GM21528 (cell line): Measurements from ENCODE around the gene TNFRSF19.
"Not testable (repeated sequence)": the region's sequence is repeated elsewhere in the genome, so short reads cannot be mapped to it uniquely, and the experiment has no call there.

Experiments used
- ATAC-seq: cut with Tn5 transposase; IDR thresholded peaks from one replicate; pipeline ENCODE4 v1.9.1; 2021; ENCODE audit warnings: mild to moderate bottlenecking, moderate library complexity; ENCODE audit not compliant: unreplicated experiment, low FRiP score

TNFRSF19 gene

GRCh38 chr13:23567906-23568460 is 2.2 kb upstream of the TNFRSF19 start:
- no peak for ATAC-seq

GRCh38 chr13:23570921-23571315 is 706 bp downstream of the TNFRSF19 start:
- no peak for ATAC-seq

GRCh38 chr13:23571431-23571830 is 1.2 kb downstream of the TNFRSF19 start:
- no peak for ATAC-seq

DNA sequence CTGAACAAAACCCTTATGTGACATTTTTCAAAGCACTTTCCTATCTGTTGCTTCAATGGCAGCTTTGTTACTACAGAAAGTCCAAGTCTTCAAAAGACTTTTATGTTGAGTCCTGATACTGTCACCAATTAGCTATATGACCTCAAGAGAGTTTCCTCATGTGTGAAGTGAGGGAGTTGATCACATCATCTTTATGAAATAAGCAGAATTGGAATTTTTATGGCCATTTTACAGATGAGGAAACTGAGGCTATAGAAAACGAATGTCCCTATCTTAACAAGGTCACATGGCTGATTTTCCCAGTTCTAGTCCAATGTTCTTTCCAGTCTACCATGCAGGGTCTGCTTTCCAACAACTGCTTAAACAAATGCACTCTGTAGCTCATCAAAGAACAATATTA is 2.6 kb downstream of the TNFRSF19 start:
- no peak for ATAC-seq

- no peak for ATAC-seq
These were observed 4.4 kb downstream of the TNFRSF19 start for GRCh38 chr13:23574421-23575145.

- no peak for ATAC-seq
These were observed 5.4 kb downstream of the TNFRSF19 start for GRCh38 chr13:23575632-23576031.

- ATAC-seq: peak; percentile 73
These were observed 8.3 kb downstream of the TNFRSF19 start for GRCh38 chr13:23578411-23579071.

GRCh38 chr13:23579072-23579895 is 9.1 kb downstream of the TNFRSF19 start:
- peak; percentile 89 for ATAC-seq

- ATAC-seq: no peak
These were observed 9.9 kb downstream of the TNFRSF19 start for GRCh38 chr13:23579896-23580683.

DNA sequence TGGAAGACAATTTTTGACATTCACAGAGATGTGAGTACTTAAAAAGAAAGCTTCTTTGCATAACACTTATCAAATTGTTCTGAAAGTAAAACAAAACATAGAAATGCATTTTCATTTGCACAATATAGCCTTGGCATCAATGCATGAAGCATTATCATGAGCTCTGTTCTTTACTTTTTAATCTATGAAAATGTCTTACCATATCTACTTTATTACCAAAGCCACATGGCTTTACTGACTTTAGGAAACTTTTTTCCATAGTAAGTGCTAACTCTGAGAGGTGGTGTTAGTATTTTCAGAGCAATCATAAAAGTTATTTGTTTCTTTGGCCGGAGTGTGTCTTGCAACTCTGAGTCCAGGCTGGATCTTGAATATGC is 10.5 kb downstream of the TNFRSF19 start:
- ATAC-seq: no peak

DNA sequence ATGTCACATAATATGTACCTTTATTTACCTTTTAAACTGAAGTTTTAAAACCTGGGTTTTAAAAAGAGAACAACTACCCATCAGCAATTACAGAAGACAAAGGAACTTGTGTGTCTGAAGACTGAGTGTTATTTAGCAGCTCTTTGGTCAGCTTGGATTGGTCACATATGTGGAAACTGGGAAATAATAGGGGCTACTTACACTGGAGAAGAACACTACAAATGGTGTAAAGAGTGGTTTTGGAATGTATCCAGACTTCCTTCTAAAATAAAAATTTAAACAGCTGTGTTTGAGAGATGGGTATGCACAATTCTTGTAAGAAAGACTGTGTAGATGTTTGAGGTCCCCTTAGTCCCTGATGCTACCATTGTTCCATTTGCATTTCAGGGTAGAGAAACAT is 13.3 kb downstream of the TNFRSF19 start:
- no peak for ATAC-seq

DNA sequence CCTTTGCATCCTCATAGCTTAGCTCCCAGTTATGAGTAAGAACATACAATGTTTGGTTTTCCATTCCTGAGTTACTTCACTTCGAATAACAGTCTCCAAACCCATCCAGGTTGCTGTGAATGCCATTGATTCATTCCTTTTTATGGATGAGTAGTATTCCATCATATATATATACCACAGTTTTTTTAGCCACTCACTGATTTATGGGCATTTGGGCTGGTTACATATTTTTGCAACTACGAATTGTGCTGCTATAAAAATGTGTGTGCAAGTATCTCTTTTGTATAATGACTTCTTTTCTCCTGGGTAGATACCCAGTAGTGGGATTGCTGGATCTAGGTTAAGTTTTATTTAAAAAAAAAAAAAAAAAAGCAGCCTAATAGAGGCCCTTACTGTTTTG is 14.1 kb downstream of the TNFRSF19 start:
- ATAC-seq: no peak

GRCh38 chr13:23586336-23586735 is 16.1 kb downstream of the TNFRSF19 start:
- ATAC-seq: no peak

GRCh38 chr13:23588666-23589065 is 18.5 kb downstream of the TNFRSF19 start:
- no peak for ATAC-seq

DNA sequence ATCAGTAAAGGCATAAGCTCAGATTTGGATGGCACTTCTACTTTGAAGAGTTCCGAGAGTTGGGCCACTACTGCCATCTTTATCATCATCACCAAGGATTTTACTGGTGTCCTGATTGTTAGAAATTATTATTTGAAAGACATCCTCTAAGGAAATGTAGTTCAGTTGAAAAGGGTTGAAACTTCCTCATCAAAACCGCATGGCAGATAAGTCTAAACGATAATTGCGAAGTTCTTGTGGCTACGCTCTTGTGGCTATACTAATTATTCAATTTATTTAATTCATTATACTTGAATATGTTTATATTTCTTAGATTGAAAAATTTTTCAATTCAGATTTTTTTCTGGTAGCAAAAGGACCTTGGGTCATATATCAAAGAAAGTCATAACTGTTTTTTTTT is 22.4 kb downstream of the TNFRSF19 start:
- ATAC-seq: no peak

- no peak for ATAC-seq
These were observed 22.9 kb downstream of the TNFRSF19 start for GRCh38 chr13:23593148-23593547.

GRCh38 chr13:23594290-23594689 is 24.1 kb downstream of the TNFRSF19 start:
- ATAC-seq: not testable (repeated sequence)

GRCh38 chr13:23598369-23598768 is 28.2 kb downstream of the TNFRSF19 start:
- no peak for ATAC-seq

GRCh38 chr13:23599083-23599925 is 29.1 kb downstream of the TNFRSF19 start:
- ATAC-seq: no peak
